ENCODE results near the gene WNK2. TPM values are rescaled to one million over a fixed set of nuclear protein-coding genes. Genes with fewer than 3 reads are reported as not detected.
"Not testable (repeated sequence)": the region's sequence is repeated elsewhere in the genome, so short reads cannot be mapped to it uniquely, and the experiment has no call there.

Gene WNK2
- total RNA-seq, 2 experiments from 2014 or later: 1.7 to 2.8 TPM

GRCh38 chr9:93138171-93138764 is 45.7 kb upstream of the WNK2 start:
- TF ChIP-seq, protein P1, sequence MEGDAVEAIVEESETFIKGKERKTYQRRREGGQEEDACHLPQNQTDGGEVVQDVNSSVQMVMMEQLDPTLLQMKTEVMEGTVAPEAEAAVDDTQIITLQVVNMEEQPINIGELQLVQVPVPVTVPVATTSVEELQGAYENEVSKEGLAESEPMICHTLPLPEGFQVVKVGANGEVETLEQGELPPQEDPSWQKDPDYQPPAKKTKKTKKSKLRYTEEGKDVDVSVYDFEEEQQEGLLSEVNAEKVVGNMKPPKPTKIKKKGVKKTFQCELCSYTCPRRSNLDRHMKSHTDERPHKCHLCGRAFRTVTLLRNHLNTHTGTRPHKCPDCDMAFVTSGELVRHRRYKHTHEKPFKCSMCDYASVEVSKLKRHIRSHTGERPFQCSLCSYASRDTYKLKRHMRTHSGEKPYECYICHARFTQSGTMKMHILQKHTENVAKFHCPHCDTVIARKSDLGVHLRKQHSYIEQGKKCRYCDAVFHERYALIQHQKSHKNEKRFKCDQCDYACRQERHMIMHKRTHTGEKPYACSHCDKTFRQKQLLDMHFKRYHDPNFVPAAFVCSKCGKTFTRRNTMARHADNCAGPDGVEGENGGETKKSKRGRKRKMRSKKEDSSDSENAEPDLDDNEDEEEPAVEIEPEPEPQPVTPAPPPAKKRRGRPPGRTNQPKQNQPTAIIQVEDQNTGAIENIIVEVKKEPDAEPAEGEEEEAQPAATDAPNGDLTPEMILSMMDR (IDR thresholded peaks at IDR 0.05): no peak
- DNase-seq (no peak), ATAC-seq (no peak)
- no peak overlapping the region for H3K4me3 Mint-ChIP-seq
- no peaks in the 10 kb centered on the region for H3K36me3 Mint-ChIP-seq (ENCODE audit: low read depth)
- no peaks in the 10 kb centered on the region for H3K27me3 Mint-ChIP-seq
- POLR2A ChIA-PET: no interaction called here
- peaks cover 2% of the 10 kb centered on the region for H3K9me3 Mint-ChIP-seq
- CTCF ChIA-PET: interaction anchor here (2.3 kb wide), 1 partner anchor 29 kb away, joined by 7 read pairs; no protein-coding TSS in a partner anchor
- no peak overlapping the region for H3K27ac Mint-ChIP-seq
- intact Hi-C loops (cut with micrococcal nuclease): no loop called here
- peaks cover 50% of the 10 kb centered on the region for H3K4me1 Mint-ChIP-seq (ENCODE audit: low read depth)

DNA sequence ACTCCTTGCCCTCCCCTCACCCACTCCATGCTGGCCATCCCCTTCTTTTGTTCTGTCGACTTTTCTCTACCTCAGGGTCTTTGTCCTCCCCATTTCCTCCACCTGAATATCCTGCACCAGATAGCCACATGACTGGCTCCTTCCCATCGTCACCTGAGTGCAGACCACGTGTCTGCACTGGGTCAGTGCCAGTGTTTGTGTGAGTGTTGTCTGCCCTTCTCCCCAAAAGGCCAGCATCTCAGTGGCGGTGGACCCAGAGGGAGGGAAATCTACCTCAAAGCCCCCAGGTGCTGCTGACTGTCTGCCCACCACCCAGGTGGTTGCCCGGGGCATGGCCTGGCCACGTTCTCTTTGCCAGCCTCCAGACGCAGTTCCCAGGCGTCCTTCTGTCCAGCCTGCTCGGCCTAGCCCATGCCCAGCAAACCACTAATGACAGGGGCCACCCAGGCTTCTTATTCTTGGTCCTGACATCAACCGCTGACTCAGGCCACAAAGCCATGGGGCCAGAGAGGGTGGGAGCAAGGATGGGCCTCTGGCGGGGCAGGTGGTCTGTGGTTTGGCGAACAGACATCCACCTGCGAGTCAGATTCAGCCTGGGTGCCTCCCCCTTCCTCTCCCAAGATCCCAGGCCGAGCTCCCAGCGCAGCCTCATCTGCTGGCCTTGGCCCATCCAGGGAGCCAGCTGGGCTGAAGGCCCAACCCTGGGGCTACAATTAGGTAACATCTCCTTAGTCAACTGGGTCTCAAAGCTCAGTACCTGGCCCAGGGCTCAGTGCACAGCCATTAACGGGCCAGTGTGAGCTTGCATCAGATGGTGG is 44.4 kb upstream of the WNK2 start:
- ATAC-seq: no peak
- peaks cover 2% of the 10 kb centered on the region for H3K9me3 Mint-ChIP-seq
- intact Hi-C loops (cut with micrococcal nuclease): no loop called here
- H3K27ac Mint-ChIP-seq: no peak overlapping the region
- no peak for DNase-seq
- H3K4me3 Mint-ChIP-seq: no peak overlapping the region
- ChIA-PET POLR2A (interaction anchor here (1.4 kb wide), 1 partner anchor 10 kb away, joined by 4 read pairs; no protein-coding TSS in a partner anchor), CTCF (interaction anchor here (0.6 to 2.3 kb wide), 6 partner anchors 14 to 136 kb away, joined by 3 to 10 read pairs (median 4); no protein-coding TSS in a partner anchor)
- no peaks in the 10 kb centered on the region for H3K27me3 Mint-ChIP-seq
- TF ChIP-seq, protein P1 (IDR thresholded peaks at IDR 0.05): no peak
- H3K4me1 Mint-ChIP-seq (ENCODE audit: low read depth): peaks cover 62% of the 10 kb centered on the region
- H3K36me3 Mint-ChIP-seq (ENCODE audit: low read depth): no peaks in the 10 kb centered on the region

- DNase-seq: no peak
- CTCF ChIA-PET: interaction anchor here (1.0 to 2.1 kb wide), 4 partner anchors 12 to 139 kb away, joined by 3 to 5 read pairs (median 4); no protein-coding TSS in a partner anchor
- no peak overlapping the region for H3K4me3 Mint-ChIP-seq
These were observed 42.0 kb upstream of the WNK2 start for GRCh38 chr9:93141771-93142483.

GRCh38 chr9:93143830-93144530 is 40.0 kb upstream of the WNK2 start:
- CTCF ChIA-PET: interaction anchor here (1.4 to 1.8 kb wide), 2 partner anchors 10 to 35 kb away, joined by 5 to 11 read pairs; no protein-coding TSS in a partner anchor
- peaks cover 65% of the 10 kb centered on the region for H3K4me1 Mint-ChIP-seq (ENCODE audit: low read depth)
- DNase-seq: peak; percentile 67
- POLR2A ChIA-PET: interaction anchor here (0.8 to 3.6 kb wide), 6 partner anchors 9 to 141 kb away, joined by 3 to 19 read pairs (median 5); partner anchors contain the start of gene NINJ1
- TF ChIP-seq, protein P1 (IDR thresholded peaks at IDR 0.05): no peak
- no peak overlapping the region for H3K4me3 Mint-ChIP-seq
- intact Hi-C loops (cut with micrococcal nuclease): no loop called here
- H3K27me3 Mint-ChIP-seq: no peaks in the 10 kb centered on the region
- ATAC-seq: peak; percentile 58
- H3K9me3 Mint-ChIP-seq: peaks cover 25% of the 10 kb centered on the region
- peaks cover 27% of the 10 kb centered on the region for H3K36me3 Mint-ChIP-seq (ENCODE audit: low read depth)
- H3K27ac Mint-ChIP-seq: peak overlapping the region; percentile 91

More at GRCh38 chr9:93141771-93142483, 42.0 kb upstream of the WNK2 start:
- Mint-ChIP-seq H3K4me1 (ENCODE audit: low read depth) (peaks cover 60% of the 10 kb centered on the region), H3K9me3 (peaks cover 13% of the 10 kb centered on the region), H3K27ac (no peak overlapping the region), H3K36me3 (ENCODE audit: low read depth) (peaks cover 11% of the 10 kb centered on the region), H3K27me3 (no peaks in the 10 kb centered on the region)
- no peak for ATAC-seq
- intact Hi-C loops (cut with micrococcal nuclease): no loop called here
- POLR2A ChIA-PET: interaction anchor here (1.0 to 3.6 kb wide), 3 partner anchors 7 to 12 kb away, joined by 4 to 19 read pairs (median 4); partner anchors contain the start of gene NINJ1
- TF ChIP-seq, protein P1 (IDR thresholded peaks at IDR 0.05): no peak

DNA sequence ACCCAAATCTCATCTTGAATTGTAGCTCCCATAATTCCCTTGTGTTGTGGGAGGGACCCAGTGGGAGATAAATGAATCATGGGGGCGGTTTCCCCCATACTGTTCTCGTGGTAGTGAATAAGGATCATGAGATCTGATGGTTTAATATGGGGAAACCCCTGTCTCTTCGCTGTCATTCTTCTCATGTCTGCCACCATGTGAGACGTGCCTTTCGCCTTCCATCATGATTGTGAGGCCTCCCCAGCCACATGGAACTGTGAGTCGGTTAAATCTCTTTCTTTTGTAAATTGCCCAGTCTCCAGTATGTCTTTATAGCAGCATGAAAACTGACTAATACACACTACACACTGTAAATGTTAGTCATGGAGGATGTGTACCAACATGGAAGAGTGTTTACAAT is 37.2 kb upstream of the WNK2 start:
- intact Hi-C loops (cut with micrococcal nuclease); H3K27me3 Mint-ChIP-seq: not testable (repeated sequence)
- H3K4me3 Mint-ChIP-seq: peak overlapping the region; percentile 70
- peaks cover 29% of the 10 kb centered on the region for H3K9me3 Mint-ChIP-seq
- ChIA-PET CTCF (interaction anchor here (1.2 to 2.8 kb wide), 4 partner anchors 20 to 143 kb away, joined by 3 to 8 read pairs (median 3); no protein-coding TSS in a partner anchor), POLR2A (interaction anchor here (1.4 to 2.5 kb wide), 2 partner anchors 12 to 82 kb away, joined by 5 to 12 read pairs; partner anchors contain the start of gene NINJ1)
- peaks cover 64% of the 10 kb centered on the region for H3K4me1 Mint-ChIP-seq (ENCODE audit: low read depth)
- H3K36me3 Mint-ChIP-seq (ENCODE audit: low read depth): peaks cover 32% of the 10 kb centered on the region
- DNase-seq (peak; percentile 81), ATAC-seq (peak; percentile 74)
- H3K27ac Mint-ChIP-seq: peak overlapping the region; percentile 99
